ENCODE measurements around the gene COL25A1.

Gene COL25A1

GRCh38 chr4:109166126-109166525 is 136.3 kb downstream of the COL25A1 start:
- TF ChIP-seq, protein P1, sequence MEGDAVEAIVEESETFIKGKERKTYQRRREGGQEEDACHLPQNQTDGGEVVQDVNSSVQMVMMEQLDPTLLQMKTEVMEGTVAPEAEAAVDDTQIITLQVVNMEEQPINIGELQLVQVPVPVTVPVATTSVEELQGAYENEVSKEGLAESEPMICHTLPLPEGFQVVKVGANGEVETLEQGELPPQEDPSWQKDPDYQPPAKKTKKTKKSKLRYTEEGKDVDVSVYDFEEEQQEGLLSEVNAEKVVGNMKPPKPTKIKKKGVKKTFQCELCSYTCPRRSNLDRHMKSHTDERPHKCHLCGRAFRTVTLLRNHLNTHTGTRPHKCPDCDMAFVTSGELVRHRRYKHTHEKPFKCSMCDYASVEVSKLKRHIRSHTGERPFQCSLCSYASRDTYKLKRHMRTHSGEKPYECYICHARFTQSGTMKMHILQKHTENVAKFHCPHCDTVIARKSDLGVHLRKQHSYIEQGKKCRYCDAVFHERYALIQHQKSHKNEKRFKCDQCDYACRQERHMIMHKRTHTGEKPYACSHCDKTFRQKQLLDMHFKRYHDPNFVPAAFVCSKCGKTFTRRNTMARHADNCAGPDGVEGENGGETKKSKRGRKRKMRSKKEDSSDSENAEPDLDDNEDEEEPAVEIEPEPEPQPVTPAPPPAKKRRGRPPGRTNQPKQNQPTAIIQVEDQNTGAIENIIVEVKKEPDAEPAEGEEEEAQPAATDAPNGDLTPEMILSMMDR (IDR thresholded peaks at IDR 0.05; ENCODE audit: control extremely low read depth, extremely low read depth, low read depth, missing control alignments), result no peak
- ChIA-PET CTCF (interaction anchor here (0.8 to 3.0 kb wide), 2 partner anchors 11 to 55 kb away, joined by 3 to 19 read pairs; no protein-coding TSS in a partner anchor), POLR2A (no interaction called here)
- no peak for DNase-seq (ENCODE audit: extremely low spot score)

- TF ChIP-seq, protein P1 (IDR thresholded peaks at IDR 0.05; ENCODE audit: control extremely low read depth, extremely low read depth, low read depth, missing control alignments), result no peak
- ChIA-PET POLR2A (no interaction called here), CTCF (no interaction called here)
- DNase-seq (ENCODE audit: extremely low spot score), result no peak
These were observed 138.4 kb downstream of the COL25A1 start for GRCh38 chr4:109164011-109164410.

- CTCF ChIA-PET, result no interaction called here
- TF ChIP-seq, protein P1 (IDR thresholded peaks at IDR 0.05; ENCODE audit: control extremely low read depth, extremely low read depth, low read depth, missing control alignments), result no peak
- DNase-seq (ENCODE audit: extremely low spot score), result no peak
- POLR2A ChIA-PET, result no interaction called here
These were observed 139.0 kb downstream of the COL25A1 start for GRCh38 chr4:109163493-109163892.

- DNase-seq (ENCODE audit: extremely low spot score), result no peak
- TF ChIP-seq, protein P1 (IDR thresholded peaks at IDR 0.05; ENCODE audit: control extremely low read depth, extremely low read depth, low read depth, missing control alignments), result no peak
- POLR2A ChIA-PET, result no interaction called here
- CTCF ChIA-PET, result no interaction called here
These were observed 139.7 kb downstream of the COL25A1 start for GRCh38 chr4:109162759-109163158.

DNA sequence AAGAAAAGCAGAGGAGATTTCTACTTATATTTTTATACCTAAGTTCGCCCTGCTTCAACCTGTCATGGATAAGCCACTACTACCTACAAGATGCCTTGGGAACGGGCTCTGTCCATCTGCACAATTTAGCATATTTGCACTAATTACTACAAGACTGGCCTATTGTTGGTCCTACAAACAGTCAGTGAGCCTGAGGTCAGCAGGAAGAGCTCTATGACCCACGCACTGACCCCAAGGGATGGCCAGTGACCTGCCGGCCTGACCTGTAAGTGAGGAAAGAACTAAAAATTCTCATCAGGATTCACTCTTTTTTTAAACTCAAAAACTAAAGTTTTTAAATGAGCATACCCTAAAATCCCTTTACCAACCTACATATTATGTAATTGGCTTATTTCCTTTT is 142.0 kb downstream of the COL25A1 start:
- TF ChIP-seq, protein P1 (IDR thresholded peaks at IDR 0.05; ENCODE audit: control extremely low read depth, extremely low read depth, low read depth, missing control alignments), result no peak
- ChIA-PET POLR2A (no interaction called here), CTCF (no interaction called here)
- no peak for DNase-seq (ENCODE audit: extremely low spot score)

DNA sequence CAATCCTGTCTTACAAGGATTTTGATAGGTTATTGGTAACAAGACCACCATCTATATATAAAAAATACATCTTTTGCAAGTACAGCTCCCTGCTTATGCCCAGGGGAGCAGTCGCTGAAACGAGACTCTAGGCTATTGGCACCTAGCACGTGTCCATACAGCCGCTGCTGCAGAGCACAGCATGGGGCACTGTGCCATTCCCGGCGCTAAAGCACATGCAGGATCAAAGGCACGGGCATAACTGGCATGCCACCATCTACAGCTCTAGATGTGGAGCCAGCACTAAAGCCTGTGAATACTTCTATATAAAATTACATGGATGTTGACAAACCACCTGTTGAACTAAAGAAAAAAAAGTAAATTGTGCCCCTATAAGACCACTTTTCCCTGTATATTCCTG is 144.8 kb downstream of the COL25A1 start:
- DNase-seq (ENCODE audit: extremely low spot score), result no peak
- ChIA-PET CTCF (no interaction called here), POLR2A (no interaction called here)
- TF ChIP-seq, protein P1 (IDR thresholded peaks at IDR 0.05; ENCODE audit: control extremely low read depth, extremely low read depth, low read depth, missing control alignments), result no peak

DNA sequence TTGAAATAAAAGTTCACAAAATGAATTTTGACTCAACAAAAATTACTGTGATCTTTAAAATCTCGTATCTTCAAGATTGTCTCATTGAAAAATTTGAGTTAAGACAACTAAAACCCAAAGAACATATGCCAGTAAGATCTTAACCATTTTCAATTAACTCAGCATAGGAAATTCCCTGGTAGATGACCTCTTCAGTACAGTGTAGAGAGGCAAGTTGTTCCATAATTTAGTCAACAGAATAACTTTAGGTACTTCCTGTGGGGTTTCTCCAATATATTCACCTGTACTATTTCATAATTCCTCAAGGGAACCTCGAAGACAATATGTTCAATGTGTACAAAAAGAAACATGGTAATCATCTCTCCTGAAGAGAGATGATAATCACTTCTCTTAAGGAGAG is 145.3 kb downstream of the COL25A1 start:
- TF ChIP-seq, protein P1 (IDR thresholded peaks at IDR 0.05; ENCODE audit: control extremely low read depth, extremely low read depth, low read depth, missing control alignments), result no peak
- CTCF ChIA-PET, result no interaction called here
- no peak for DNase-seq (ENCODE audit: extremely low spot score)
- POLR2A ChIA-PET, result no interaction called here
